ENCODE measurements around the gene EDAR. TPM values are rescaled to one million over a fixed set of nuclear protein-coding genes. Genes with fewer than 3 reads are reported as not detected.

Gene EDAR
- polyA plus RNA-seq, 3 donors: not detected

GRCh38 chr2:108978709-108979111, 10.3 kb downstream of the EDAR start:
- Histone ChIP-seq H3K4me1 (ENCODE audit: control insufficient read depth in 1 of 2, insufficient read depth in 2 of 2, low read length in 2 of 2) (no peaks in the 10 kb centered on the region), H3K36me3 (replicated peaks in 1 of 2; ENCODE audit: control insufficient read depth in 1 of 2, insufficient read depth in 2 of 2, low read length in 2 of 2) (no peaks in the 10 kb centered on the region), H3K9ac (ENCODE audit: insufficient read depth, low read length, poor library complexity, severe bottlenecking) (no peak overlapping the region), H4K20me1 (ENCODE audit: insufficient read depth, low read length) (no peaks in the 10 kb centered on the region), H3K9me3 (replicated peaks in 1 of 2; ENCODE audit: control insufficient read depth in 1 of 2, insufficient read depth in 1 of 2, low read length in 2 of 2) (no peaks in the 10 kb centered on the region), H3K4me3 (replicated peaks in 1 of 3; ENCODE audit: low read depth in 2 of 3, low read length in 3 of 3) (no peak overlapping the region), H3K4me2 (replicated peaks; ENCODE audit: extremely low read depth, low read length, poor library complexity, severe bottlenecking) (no peak overlapping the region), H2AFZ (ENCODE audit: insufficient read depth, low read depth, low read length, poor library complexity, severe bottlenecking) (no peak overlapping the region), H3K27ac (ENCODE audit: low read depth in 1 of 2, low read length in 2 of 2) (no peak overlapping the region), H3K27me3 (ENCODE audit: control insufficient read depth in 2 of 2, insufficient read depth in 2 of 2, low read length in 2 of 2) (no peaks in the 10 kb centered on the region), H3K79me2 (ENCODE audit: insufficient read depth, low read length) (no peaks in the 10 kb centered on the region)
- Mint-ChIP-seq H3K27me3 (ENCODE audit: low read depth in 3 of 3) (peaks cover 0 to 7% (median 0%) of the 10 kb centered on the region in 3 donors), H3K9me3 (no peaks in the 10 kb centered on the region), H3K27ac (no peak overlapping the region), H3K4me3 (no peak overlapping the region), H3K4me1 (peaks cover 4% of the 10 kb centered on the region), H3K36me3 (no peaks in the 10 kb centered on the region)
- WGBS (ENCODE audit: insufficient coverage): 83% methylated on average over 2 of the region's 7 CpGs
- no peak for DNase-seq
- intact Hi-C loops (cut with micrococcal nuclease): no loop called here
- no peak for TF ChIP-seq CTCF (IDR thresholded peaks at IDR 0.05)

DNA sequence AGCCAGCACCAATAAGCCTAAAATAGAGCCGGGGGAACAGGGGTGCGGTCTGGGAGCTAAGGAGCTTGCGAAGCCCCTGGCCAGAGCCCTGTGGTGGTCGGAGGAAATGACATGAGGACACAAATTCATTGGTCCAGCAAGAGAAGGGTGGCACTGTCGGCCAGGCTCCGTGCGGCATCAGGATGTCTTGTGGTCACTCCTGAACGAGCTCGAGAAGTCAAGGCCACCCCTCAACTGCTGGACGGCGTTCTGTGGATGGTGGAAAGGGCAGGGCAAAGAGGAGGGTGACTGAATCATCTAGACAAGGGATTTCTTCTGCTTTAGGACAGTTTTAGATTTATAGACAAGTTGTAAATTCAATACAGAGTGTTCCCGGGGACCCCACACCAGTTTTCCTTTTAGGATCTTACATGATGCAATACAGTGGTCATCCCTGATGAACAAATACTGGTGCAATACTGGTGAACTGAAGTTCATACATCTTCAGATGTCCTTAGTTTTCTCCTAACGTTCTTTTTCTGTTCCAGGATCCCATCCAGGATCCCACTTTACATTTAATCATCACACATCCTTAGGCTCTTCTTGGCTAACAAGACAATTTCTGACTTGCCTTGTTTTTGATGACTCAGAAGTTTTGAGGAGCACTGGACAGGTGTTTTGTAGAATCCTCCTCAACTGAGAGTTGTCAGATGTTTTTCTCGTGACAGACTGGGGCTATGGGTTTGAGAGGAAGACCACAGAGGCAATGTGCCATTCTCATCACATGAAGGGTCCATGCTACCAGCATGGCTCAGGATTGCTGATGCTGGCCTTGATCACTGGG, 13.2 kb downstream of the EDAR start:
- WGBS (ENCODE audit: insufficient coverage): 87% methylated on average over 10 of the region's 14 CpGs
- Histone ChIP-seq H3K36me3 (replicated peaks in 1 of 2; ENCODE audit: control insufficient read depth in 1 of 2, insufficient read depth in 2 of 2, low read length in 2 of 2) (no peaks in the 10 kb centered on the region), H4K20me1 (ENCODE audit: insufficient read depth, low read length) (no peaks in the 10 kb centered on the region), H3K9me3 (replicated peaks in 1 of 2; ENCODE audit: control insufficient read depth in 1 of 2, insufficient read depth in 1 of 2, low read length in 2 of 2) (no peaks in the 10 kb centered on the region), H2AFZ (ENCODE audit: insufficient read depth, low read depth, low read length, poor library complexity, severe bottlenecking) (no peak overlapping the region), H3K27ac (ENCODE audit: low read depth in 1 of 2, low read length in 2 of 2) (no peak overlapping the region), H3K79me2 (ENCODE audit: insufficient read depth, low read length) (no peaks in the 10 kb centered on the region), H3K4me1 (ENCODE audit: control insufficient read depth in 1 of 2, insufficient read depth in 2 of 2, low read length in 2 of 2) (no peaks in the 10 kb centered on the region), H3K27me3 (ENCODE audit: control insufficient read depth in 2 of 2, insufficient read depth in 2 of 2, low read length in 2 of 2) (no peaks in the 10 kb centered on the region), H3K4me3 (replicated peaks in 1 of 3; ENCODE audit: low read depth in 2 of 3, low read length in 3 of 3) (no peak overlapping the region), H3K4me2 (replicated peaks; ENCODE audit: extremely low read depth, low read length, poor library complexity, severe bottlenecking) (no peak overlapping the region), H3K9ac (ENCODE audit: insufficient read depth, low read length, poor library complexity, severe bottlenecking) (no peak overlapping the region)
- TF ChIP-seq CTCF (IDR thresholded peaks at IDR 0.05): no peak
- Mint-ChIP-seq H3K9me3 (no peaks in the 10 kb centered on the region), H3K36me3 (no peaks in the 10 kb centered on the region), H3K4me3 (no peak overlapping the region), H3K27ac (no peak overlapping the region), H3K4me1 (peaks cover 4% of the 10 kb centered on the region), H3K27me3 (ENCODE audit: low read depth in 3 of 3) (peaks cover 0 to 6% (median 0%) of the 10 kb centered on the region in 3 donors)
- intact Hi-C loops (cut with micrococcal nuclease): no loop called here
- no peak for DNase-seq
